H1 (cell line): ENCODE data around the gene ABCG1.

Source experiments
- ATF2 ChIP-seq: IDR thresholded peaks from 2 replicates; pipeline ENCODE4 v1.6.1; 2012; ENCODE audit warnings: low read length, inconsistent platforms
- CTCF ChIP-seq, 3 experiments: IDR thresholded peaks; 1 replicate in 2 of 3; 2 replicates in 1 of 3; pipeline versions ENCODE4 v1.5.1 to v1.6.1; 2011; ENCODE audit warnings: low read length in 3 of 3, mild to moderate bottlenecking in 3 of 3, inconsistent platforms in 2 of 3, low read depth in 1 of 3, moderate library complexity in 1 of 3; ENCODE audit not compliant: insufficient read depth in 1 of 3; ENCODE audit errors: control extremely low read depth in 1 of 3
- EZH2 ChIP-seq: fragments of 200-600 bp; sonication (generic); IDR thresholded peaks from 2 replicates; pipeline ENCODE4 v1.7.1; 2012; ENCODE audit warnings: low read depth, mild to moderate bottlenecking, moderate library complexity, low read length, inconsistent platforms; ENCODE audit not compliant: severe bottlenecking
- FOSL1 ChIP-seq: IDR thresholded peaks from 2 replicates; pipeline ENCODE4 v1.6.1; 2011; ENCODE audit warnings: mild to moderate bottlenecking, low read depth, low read length, moderate library complexity; ENCODE audit not compliant: insufficient read depth
- KDM5A ChIP-seq: fragments of 200-600 bp; IDR thresholded peaks from 2 replicates; pipeline ENCODE4 v1.7.1; 2012; ENCODE audit warnings: mild to moderate bottlenecking, low read length, inconsistent platforms, mixed read lengths
- MAX ChIP-seq: IDR thresholded peaks from 2 replicates; pipeline ENCODE4 v1.6.1; 2012; ENCODE audit warnings: inconsistent platforms
- POLR2A ChIP-seq, 2 experiments: IDR thresholded peaks; 1 replicate in 1 of 2; 2 replicates in 1 of 2; pipeline ENCODE4 v1.6.1; 2011; ENCODE audit warnings: low read depth in 2 of 2, low read length in 2 of 2, mild to moderate bottlenecking in 2 of 2; ENCODE audit errors: control extremely low read depth in 1 of 2
- POLR2AphosphoS5 ChIP-seq: IDR thresholded peaks from 2 replicates; pipeline ENCODE4 v1.6.1; 2011; ENCODE audit warnings: low read depth, low read length
- RBBP5 ChIP-seq: IDR thresholded peaks from 2 replicates; pipeline ENCODE4 v1.7.1; 2012; ENCODE audit warnings: low read depth, mild to moderate bottlenecking, inconsistent platforms, low read length, moderate library complexity, borderline replicate concordance
- TBP ChIP-seq: IDR thresholded peaks from 2 replicates; pipeline ENCODE4 v1.6.1; 2011; ENCODE audit warnings: low read depth, low read length, improper control_type of control experiment
- TEAD4 ChIP-seq: IDR thresholded peaks from 2 replicates; pipeline ENCODE4 v1.6.1; 2012; ENCODE audit warnings: low read depth, low read length, inconsistent platforms, mixed read lengths
- USF2 ChIP-seq: IDR thresholded peaks from 2 replicates; pipeline ENCODE4 v1.6.1; 2011; ENCODE audit warnings: low read length, improper control_type of control experiment
- YY1 ChIP-seq: IDR thresholded peaks from 2 replicates; pipeline ENCODE4 v1.6.1; 2011; ENCODE audit warnings: low read depth, mild to moderate bottlenecking, low read length

- TF ChIP-seq TEAD4 (no peak), CTCF (IDR thresholded peaks at IDR 0.05; ENCODE audit: control extremely low read depth in 1 of 3, insufficient read depth in 1 of 3, low read depth in 1 of 3, low read length in 3 of 3) (no peak), TBP (no peak), POLR2A (IDR thresholded peaks at IDR 0.05; ENCODE audit: control extremely low read depth in 1 of 2, low read depth in 2 of 2, low read length in 2 of 2) (no peak), EZH2 (no peak), MAX (no peak), RBBP5 (no peak), USF2 (no peak), FOSL1 (no peak), YY1 (no peak), POLR2AphosphoS5 (no peak), KDM5A (no peak), ATF2 (no peak)
Measured at GRCh38 chr21:42346441-42346840, 127.5 kb downstream of the ABCG1 start.
